Loucy (cell line): ENCODE data around the gene HBP1.

Source experiments
- H2AFZ ChIP-seq: fragments of 200-600 bp; sonication (generic); 2 replicates; pipeline ENCODE4 v1.6.0; 2016; ENCODE audit warnings: antibody characterized with exemption, mild to moderate bottlenecking, low read length, moderate library complexity
- H3F3A ChIP-seq: fragments of 200-600 bp; 2 replicates; pipeline ENCODE4 v1.6.0; 2016; ENCODE audit warnings: antibody characterized with exemption, low read depth, mild to moderate bottlenecking
- H3K27me3 ChIP-seq: fragments of 200-600 bp; sonication (generic); 2 replicates; pipeline ENCODE4 v1.6.1; 2014; ENCODE audit warnings: low read length, mild to moderate bottlenecking; ENCODE audit not compliant: insufficient read depth, poor library complexity, severe bottlenecking
- H3K36me3 ChIP-seq: fragments of 200-600 bp; sonication (generic); 2 replicates; pipeline ENCODE4 v1.6.1; 2016; ENCODE audit warnings: low read length; ENCODE audit not compliant: insufficient read depth
- H3K4me1 ChIP-seq: fragments of 200-600 bp; sonication (generic); 2 replicates; pipeline ENCODE4 v1.5.1; 2014; ENCODE audit warnings: low read length, mild to moderate bottlenecking; ENCODE audit not compliant: insufficient read depth, poor library complexity, severe bottlenecking
- H3K4me2 ChIP-seq: fragments of 200-600 bp; sonication (generic); 2 replicates; pipeline ENCODE4 v1.6.0; 2014; ENCODE audit warnings: antibody characterized with exemption, low read length, low read depth, mild to moderate bottlenecking; ENCODE audit not compliant: poor library complexity, severe bottlenecking
- H3K4me3 ChIP-seq: fragments of 200-600 bp; sonication (generic); 2 replicates; pipeline ENCODE4 v1.5.1; 2014; ENCODE audit warnings: low read length, mild to moderate bottlenecking, mixed read lengths; ENCODE audit not compliant: poor library complexity, severe bottlenecking
- H3K79me2 ChIP-seq: fragments of 200-600 bp; sonication (generic); 2 replicates; pipeline ENCODE4 v1.6.1; 2014; ENCODE audit warnings: low read length; ENCODE audit not compliant: insufficient read depth
- H3K9ac ChIP-seq: fragments of 200-600 bp; sonication (generic); 2 replicates; pipeline ENCODE4 v1.6.0; 2014; ENCODE audit warnings: mild to moderate bottlenecking, low read depth, low read length, moderate library complexity; ENCODE audit not compliant: poor library complexity, severe bottlenecking
- H3K9me2 ChIP-seq: fragments of 200-600 bp; sonication (generic); replicated peaks from 2 replicates; pipeline ENCODE4 v1.6.1; 2016; ENCODE audit warnings: low read depth, low read length, mixed read lengths
- H3K9me3 ChIP-seq: fragments of 200-600 bp; sonication (generic); 2 replicates; pipeline ENCODE4 v1.6.1; 2014; ENCODE audit warnings: mild to moderate bottlenecking, antibody characterized with exemption, low read length, low read depth; ENCODE audit not compliant: insufficient read depth
- H4K20me1 ChIP-seq: fragments of 200-600 bp; sonication (generic); 2 replicates; pipeline ENCODE4 v1.6.0; 2014; ENCODE audit warnings: antibody characterized with exemption, low read length, mild to moderate bottlenecking; ENCODE audit not compliant: insufficient read depth, poor library complexity, severe bottlenecking
- CTCF ChIP-seq: fragments of 200-600 bp; sonication (generic); conservative IDR thresholded peaks from 2 replicates; pipeline ENCODE4 v1.5.1; 2014; ENCODE audit warnings: mild to moderate bottlenecking, antibody characterized with exemption, low read length
- EZH2phosphoT487 ChIP-seq: fragments of 200-600 bp; IDR thresholded peaks from 2 replicates; pipeline ENCODE4 v1.6.1; 2018; ENCODE audit warnings: antibody characterized with exemption, mild to moderate bottlenecking, moderate library complexity, borderline replicate concordance

Gene HBP1

GRCh38 chr7:107150375-107151073 lies 18.3 kb upstream of the HBP1 start:
- H3K36me3 ChIP-seq: no peaks in the 10 kb centered on the region
- no peak overlapping the region for H2AFZ ChIP-seq
- TF ChIP-seq CTCF (peak; percentile 81), EZH2phosphoT487 (no peak)
- H4K20me1 ChIP-seq: no peaks in the 10 kb centered on the region
- no peak overlapping the region for H3K9ac ChIP-seq
- H3K4me1 ChIP-seq: no peaks in the 10 kb centered on the region
- H3K27me3 ChIP-seq: no peaks in the 10 kb centered on the region
- H3F3A ChIP-seq: no peaks in the 10 kb centered on the region
- no peaks in the 10 kb centered on the region for H3K79me2 ChIP-seq
- H3K4me2 ChIP-seq: no peak overlapping the region
- H3K4me3 ChIP-seq: no peak overlapping the region
- no peaks in the 10 kb centered on the region for H3K9me3 ChIP-seq
- no peaks in the 10 kb centered on the region for H3K9me2 ChIP-seq

GRCh38 chr7:107151538-107151937 lies 17.3 kb upstream of the HBP1 start:
- H4K20me1 ChIP-seq: no peaks in the 10 kb centered on the region

GRCh38 chr7:107152011-107152410 lies 16.8 kb upstream of the HBP1 start:
- H3K4me3 ChIP-seq: no peak overlapping the region
- no peaks in the 10 kb centered on the region for H3K36me3 ChIP-seq
- no peak overlapping the region for H3K4me2 ChIP-seq
- no peaks in the 10 kb centered on the region for H3K9me3 ChIP-seq
- H3K9ac ChIP-seq: no peak overlapping the region
- no peaks in the 10 kb centered on the region for H4K20me1 ChIP-seq
- H3F3A ChIP-seq: no peaks in the 10 kb centered on the region
- no peaks in the 10 kb centered on the region for H3K9me2 ChIP-seq
- H3K27me3 ChIP-seq: no peaks in the 10 kb centered on the region
- no peaks in the 10 kb centered on the region for H3K4me1 ChIP-seq
- no peak overlapping the region for H2AFZ ChIP-seq
- no peaks in the 10 kb centered on the region for H3K79me2 ChIP-seq
- TF ChIP-seq CTCF (no peak), EZH2phosphoT487 (no peak)

More at GRCh38 chr7:107151538-107151937, 17.3 kb upstream of the HBP1 start:
- no peak overlapping the region for H3K4me3 ChIP-seq
- H3K79me2 ChIP-seq: no peaks in the 10 kb centered on the region
- TF ChIP-seq CTCF (no peak), EZH2phosphoT487 (no peak)
- no peak overlapping the region for H3K9ac ChIP-seq
- no peaks in the 10 kb centered on the region for H3K36me3 ChIP-seq
- H3K9me2 ChIP-seq: no peaks in the 10 kb centered on the region
- no peaks in the 10 kb centered on the region for H3K4me1 ChIP-seq
- no peaks in the 10 kb centered on the region for H3K9me3 ChIP-seq
- no peak overlapping the region for H2AFZ ChIP-seq
- no peaks in the 10 kb centered on the region for H3F3A ChIP-seq
- no peak overlapping the region for H3K4me2 ChIP-seq
- no peaks in the 10 kb centered on the region for H3K27me3 ChIP-seq
